ENCODE data around the gene BAX. TPM values are rescaled to one million over a fixed set of nuclear protein-coding genes. Genes with fewer than 3 reads are reported as not detected.

Gene BAX
- total RNA-seq, 1 donor from 2014 or later = 169 TPM

DNA sequence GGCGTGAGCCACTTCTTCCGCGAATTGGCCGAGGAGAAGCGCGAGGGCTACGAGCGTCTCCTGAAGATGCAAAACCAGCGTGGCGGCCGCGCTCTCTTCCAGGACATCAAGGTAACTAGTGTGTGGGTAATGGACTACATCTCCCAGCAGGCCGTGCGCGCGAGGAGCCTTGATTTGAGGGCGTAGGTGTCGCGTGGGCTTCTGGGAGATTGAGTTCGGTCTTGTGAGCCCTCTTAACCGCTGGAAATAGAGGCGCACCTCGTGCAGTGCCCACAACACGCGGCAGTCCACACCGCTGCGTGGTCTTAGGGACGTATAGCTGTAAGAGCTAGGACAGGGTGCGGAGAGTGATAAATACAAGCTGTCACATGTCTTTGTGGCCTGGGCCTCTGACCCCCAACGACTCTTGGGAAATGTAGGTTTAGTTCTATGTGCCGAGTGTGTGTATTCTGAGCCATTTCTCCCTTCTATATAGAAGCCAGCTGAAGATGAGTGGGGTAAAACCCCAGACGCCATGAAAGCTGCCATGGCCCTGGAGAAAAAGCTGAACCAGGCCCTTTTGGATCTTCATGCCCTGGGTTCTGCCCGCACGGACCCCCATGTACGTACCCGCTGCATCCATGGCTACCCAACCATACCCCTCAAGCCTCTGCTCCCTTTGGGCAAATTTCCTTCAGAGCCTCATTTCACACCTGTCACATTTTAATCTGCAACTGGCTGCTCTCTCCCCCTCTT is 11.3 kb downstream of the BAX start:
- FAIRE-seq (no peak), DNase-seq (ENCODE audit: low read depth) (peak; percentile 69)
- H3K9ac ChIP-seq (ENCODE audit: low read length) = peak overlapping the region; percentile 93
- H2AFZ ChIP-seq (ENCODE audit: low read depth, low read length) = peak overlapping the region; percentile 7
- H3K27me3 ChIP-seq (ENCODE audit: insufficient read depth, low read length) = no peaks in the 10 kb centered on the region
- no peaks in the 10 kb centered on the region for H3K9me3 ChIP-seq (ENCODE audit: insufficient read depth, low read depth, low read length)
- H3K9me3 Mint-ChIP-seq (ENCODE audit: unreplicated experiment) = no peaks in the 10 kb centered on the region
- no peaks in the 10 kb centered on the region for H3K27me3 Mint-ChIP-seq (ENCODE audit: low read depth, unreplicated experiment)
- H3K36me3 ChIP-seq (ENCODE audit: insufficient read depth, low read length) = peaks cover 11% of the 10 kb centered on the region
- peak overlapping the region; percentile 99 for H3K4me3 Mint-ChIP-seq (ENCODE audit: unreplicated experiment)
- H3K27ac ChIP-seq (ENCODE audit: low read depth, low read length) = peak overlapping the region; percentile 75
- peaks cover 33% of the 10 kb centered on the region for H3K4me1 Mint-ChIP-seq (ENCODE audit: low read depth, unreplicated experiment)
- H3K4me1 ChIP-seq (ENCODE audit: insufficient read depth, low read length) = peaks cover 40% of the 10 kb centered on the region
- peak overlapping the region; percentile 82 for H3K4me3 ChIP-seq (ENCODE audit: insufficient read depth, low read depth, low read length)
- H3K79me2 ChIP-seq (ENCODE audit: insufficient read depth, low read length) = peaks cover 20% of the 10 kb centered on the region
- peaks cover 45% of the 10 kb centered on the region for H4K20me1 ChIP-seq (ENCODE audit: insufficient read depth, low read length)
- H3K36me3 Mint-ChIP-seq (ENCODE audit: low read depth, unreplicated experiment) = peaks cover 30% of the 10 kb centered on the region
- TF ChIP-seq, protein P1, sequence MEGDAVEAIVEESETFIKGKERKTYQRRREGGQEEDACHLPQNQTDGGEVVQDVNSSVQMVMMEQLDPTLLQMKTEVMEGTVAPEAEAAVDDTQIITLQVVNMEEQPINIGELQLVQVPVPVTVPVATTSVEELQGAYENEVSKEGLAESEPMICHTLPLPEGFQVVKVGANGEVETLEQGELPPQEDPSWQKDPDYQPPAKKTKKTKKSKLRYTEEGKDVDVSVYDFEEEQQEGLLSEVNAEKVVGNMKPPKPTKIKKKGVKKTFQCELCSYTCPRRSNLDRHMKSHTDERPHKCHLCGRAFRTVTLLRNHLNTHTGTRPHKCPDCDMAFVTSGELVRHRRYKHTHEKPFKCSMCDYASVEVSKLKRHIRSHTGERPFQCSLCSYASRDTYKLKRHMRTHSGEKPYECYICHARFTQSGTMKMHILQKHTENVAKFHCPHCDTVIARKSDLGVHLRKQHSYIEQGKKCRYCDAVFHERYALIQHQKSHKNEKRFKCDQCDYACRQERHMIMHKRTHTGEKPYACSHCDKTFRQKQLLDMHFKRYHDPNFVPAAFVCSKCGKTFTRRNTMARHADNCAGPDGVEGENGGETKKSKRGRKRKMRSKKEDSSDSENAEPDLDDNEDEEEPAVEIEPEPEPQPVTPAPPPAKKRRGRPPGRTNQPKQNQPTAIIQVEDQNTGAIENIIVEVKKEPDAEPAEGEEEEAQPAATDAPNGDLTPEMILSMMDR (IDR thresholded peaks at IDR 0.05; ENCODE audit: insufficient read depth, low read depth, low read length) = no peak
- no peak for TF ChIP-seq EZH2 (IDR thresholded peaks at IDR 0.05; ENCODE audit: insufficient read depth, low read length)
- H3K4me2 ChIP-seq (ENCODE audit: low read length) = peak overlapping the region; percentile 90
- peak overlapping the region; percentile 99 for H3K27ac Mint-ChIP-seq (ENCODE audit: unreplicated experiment)

DNA sequence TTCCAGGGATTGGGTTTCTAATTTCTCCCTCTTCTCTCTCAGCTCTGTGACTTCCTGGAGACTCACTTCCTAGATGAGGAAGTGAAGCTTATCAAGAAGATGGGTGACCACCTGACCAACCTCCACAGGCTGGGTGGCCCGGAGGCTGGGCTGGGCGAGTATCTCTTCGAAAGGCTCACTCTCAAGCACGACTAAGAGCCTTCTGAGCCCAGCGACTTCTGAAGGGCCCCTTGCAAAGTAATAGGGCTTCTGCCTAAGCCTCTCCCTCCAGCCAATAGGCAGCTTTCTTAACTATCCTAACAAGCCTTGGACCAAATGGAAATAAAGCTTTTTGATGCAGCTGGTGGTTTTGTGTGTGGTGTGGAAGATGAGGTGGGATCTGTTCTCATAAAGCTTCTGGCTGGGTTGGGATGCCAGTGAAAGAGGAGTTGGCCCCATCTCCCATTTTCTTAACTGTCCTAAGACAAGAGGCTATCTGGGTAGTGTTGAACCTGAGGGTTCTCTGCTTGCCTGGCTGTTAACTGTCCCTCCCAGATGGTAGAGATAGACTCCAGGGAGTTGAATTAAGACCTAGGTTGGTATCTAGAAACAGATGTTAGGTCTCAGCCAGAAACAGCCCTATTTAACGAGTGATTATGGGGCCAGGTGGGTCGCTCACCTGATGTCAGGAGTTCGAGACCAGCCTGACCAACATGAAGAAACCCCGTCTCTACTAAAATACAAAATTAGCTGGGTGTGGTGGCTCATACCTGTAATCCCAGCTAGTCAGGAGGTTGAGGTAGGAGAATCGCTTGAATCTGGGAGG is 12.1 kb downstream of the BAX start:
- H3K27ac ChIP-seq (ENCODE audit: low read depth, low read length) = peak overlapping the region; percentile 75
- no peaks in the 10 kb centered on the region for H3K9me3 Mint-ChIP-seq (ENCODE audit: unreplicated experiment)
- FAIRE-seq (no peak), DNase-seq (ENCODE audit: low read depth) (no peak)
- peak overlapping the region; percentile 90 for H3K4me2 ChIP-seq (ENCODE audit: low read length)
- H3K27ac Mint-ChIP-seq (ENCODE audit: unreplicated experiment) = peak overlapping the region; percentile 99
- H3K9me3 ChIP-seq (ENCODE audit: insufficient read depth, low read depth, low read length) = no peaks in the 10 kb centered on the region
- no peaks in the 10 kb centered on the region for H3K27me3 ChIP-seq (ENCODE audit: insufficient read depth, low read length)
- H3K27me3 Mint-ChIP-seq (ENCODE audit: low read depth, unreplicated experiment) = no peaks in the 10 kb centered on the region
- peak overlapping the region; percentile 99 for H3K4me3 Mint-ChIP-seq (ENCODE audit: unreplicated experiment)
- H3K9ac ChIP-seq (ENCODE audit: low read length) = peak overlapping the region; percentile 93
- peaks cover 20% of the 10 kb centered on the region for H3K79me2 ChIP-seq (ENCODE audit: insufficient read depth, low read length)
- H2AFZ ChIP-seq (ENCODE audit: low read depth, low read length) = no peak overlapping the region
- peak overlapping the region; percentile 82 for H3K4me3 ChIP-seq (ENCODE audit: insufficient read depth, low read depth, low read length)
- H3K36me3 Mint-ChIP-seq (ENCODE audit: low read depth, unreplicated experiment) = peaks cover 30% of the 10 kb centered on the region
- H3K36me3 ChIP-seq (ENCODE audit: insufficient read depth, low read length) = peaks cover 11% of the 10 kb centered on the region
- TF ChIP-seq, protein P1 (IDR thresholded peaks at IDR 0.05; ENCODE audit: insufficient read depth, low read depth, low read length) = no peak
- no peak for TF ChIP-seq EZH2 (IDR thresholded peaks at IDR 0.05; ENCODE audit: insufficient read depth, low read length)
- peaks cover 32% of the 10 kb centered on the region for H3K4me1 Mint-ChIP-seq (ENCODE audit: low read depth, unreplicated experiment)
- H3K4me1 ChIP-seq (ENCODE audit: insufficient read depth, low read length) = peaks cover 39% of the 10 kb centered on the region
- H4K20me1 ChIP-seq (ENCODE audit: insufficient read depth, low read length) = peaks cover 52% of the 10 kb centered on the region

All from astrocyte (in vitro differentiated cells and primary cell).